ENCODE measurements around the gene CNTROB.
"Not testable (repeated sequence)": the region's sequence is repeated elsewhere in the genome, so short reads cannot be mapped to it uniquely, and the experiment has no call there.

CNTROB gene

GRCh38 chr17:7946441-7946840 lies 14.4 kb downstream of the CNTROB start:
- no peak for DNase-seq (ENCODE audit: low spot score)

- DNase-seq (ENCODE audit: low spot score) = no peak
Measured at GRCh38 chr17:7947651-7948050, 15.6 kb downstream of the CNTROB start.

GRCh38 chr17:7950578-7950977 lies 18.6 kb downstream of the CNTROB start:
- DNase-seq (ENCODE audit: low spot score) = no peak

- DNase-seq (ENCODE audit: low spot score) = no peak
Measured at GRCh38 chr17:7951143-7951792, 19.3 kb downstream of the CNTROB start.

GRCh38 chr17:7953266-7953665 lies 21.3 kb downstream of the CNTROB start:
- DNase-seq (ENCODE audit: low spot score) = not testable (repeated sequence)

GRCh38 chr17:7955414-7956227 lies 23.6 kb downstream of the CNTROB start:
- DNase-seq (ENCODE audit: low spot score) = no peak

GRCh38 chr17:7956228-7956965 lies 24.4 kb downstream of the CNTROB start:
- peak; percentile 14 for DNase-seq (ENCODE audit: low spot score)

GRCh38 chr17:7959503-7960253 lies 27.7 kb downstream of the CNTROB start:
- no peak for DNase-seq (ENCODE audit: low spot score)

- DNase-seq (ENCODE audit: low spot score) = no peak
Measured at GRCh38 chr17:7961421-7961820, 29.4 kb downstream of the CNTROB start.

- no peak for DNase-seq (ENCODE audit: low spot score)
Measured at GRCh38 chr17:7967751-7968150, 35.7 kb downstream of the CNTROB start.

- no peak for DNase-seq (ENCODE audit: low spot score)
Measured at GRCh38 chr17:7969433-7969832, 37.4 kb downstream of the CNTROB start.

GRCh38 chr17:7971651-7972050 lies 39.6 kb downstream of the CNTROB start:
- DNase-seq (ENCODE audit: low spot score) = no peak

- no peak for DNase-seq (ENCODE audit: low spot score)
Measured at GRCh38 chr17:7972131-7972785, 40.3 kb downstream of the CNTROB start.

- DNase-seq (ENCODE audit: low spot score) = no peak
Measured at GRCh38 chr17:7974638-7975131, 42.7 kb downstream of the CNTROB start.

GRCh38 chr17:7977039-7977438 lies 45.0 kb downstream of the CNTROB start:
- no peak for DNase-seq (ENCODE audit: low spot score)

GRCh38 chr17:7977805-7978204 lies 45.8 kb downstream of the CNTROB start:
- no peak for DNase-seq (ENCODE audit: low spot score)

- DNase-seq (ENCODE audit: low spot score) = peak; percentile 35
Measured at GRCh38 chr17:7982173-7982572, 50.2 kb downstream of the CNTROB start.

GRCh38 chr17:7982666-7983065 lies 50.7 kb downstream of the CNTROB start:
- no peak for DNase-seq (ENCODE audit: low spot score)

- DNase-seq (ENCODE audit: low spot score) = no peak
Measured at GRCh38 chr17:7984904-7985303, 52.9 kb downstream of the CNTROB start.

GRCh38 chr17:7987112-7987893 lies 55.3 kb downstream of the CNTROB start:
- DNase-seq (ENCODE audit: low spot score) = peak; percentile 60

Data from Ammon's horn (tissue), 1 donor.